Measurements from ENCODE around the gene TASOR2.

Gene TASOR2

DNA sequence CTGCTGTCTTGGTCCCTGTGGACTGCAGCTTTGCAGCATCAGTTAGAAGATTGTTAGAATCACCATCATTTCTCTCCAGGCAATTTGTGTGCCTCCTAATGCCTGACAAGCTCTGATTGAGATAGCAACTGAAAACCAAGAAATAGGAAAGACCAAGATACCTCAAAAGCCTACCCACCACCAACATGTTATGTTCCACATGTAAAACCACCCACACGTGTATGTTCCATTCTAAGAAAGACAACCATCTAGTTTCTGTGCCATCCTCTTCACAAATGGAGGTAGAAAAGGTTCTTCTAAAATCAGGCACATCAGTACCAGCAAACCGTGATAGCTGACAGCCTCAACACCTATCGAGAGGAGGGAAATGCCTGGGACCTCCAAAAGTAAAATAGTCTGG is 46.9 kb downstream of the TASOR2 start:
- Histone ChIP-seq H3K27me3 (ENCODE audit: control insufficient read depth in 1 of 2, insufficient read depth in 2 of 2, low read length in 2 of 2) (no peaks in the 10 kb centered on the region), H3K9me3 (ENCODE audit: low read length) (no peaks in the 10 kb centered on the region), H3K27ac (ENCODE audit: low read depth, low read length) (no peak overlapping the region), H3K36me3 (ENCODE audit: insufficient read depth, low read length) (peaks cover 27% of the 10 kb centered on the region), H3K9ac (ENCODE audit: low read length) (no peak overlapping the region), H3K4me3 (ENCODE audit: low read depth in 1 of 2, low read length in 2 of 2) (no peak overlapping the region), H3K4me1 (ENCODE audit: insufficient read depth, low read length) (no peaks in the 10 kb centered on the region)

DNA sequence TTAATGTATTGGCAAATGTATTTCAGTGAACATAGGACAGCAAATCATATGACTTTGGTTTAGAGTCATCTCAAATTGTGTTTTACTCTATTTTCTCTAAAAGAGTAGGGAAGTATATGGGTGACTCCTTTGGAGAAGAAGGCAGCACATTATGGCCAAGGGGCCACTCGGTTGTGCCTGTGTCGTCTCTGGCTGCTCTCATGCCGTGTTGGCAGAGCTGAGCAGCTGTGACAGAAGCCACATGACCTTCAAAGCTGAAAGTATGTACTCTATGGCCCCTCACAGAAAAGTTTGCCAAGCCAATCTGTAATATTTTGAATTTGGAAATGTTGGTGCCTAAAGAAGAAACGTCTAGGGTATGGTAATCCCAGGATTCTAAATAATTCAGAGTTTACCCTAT is 47.5 kb downstream of the TASOR2 start:
- no peaks in the 10 kb centered on the region for H3K4me1 ChIP-seq (ENCODE audit: insufficient read depth, low read length)
- no peaks in the 10 kb centered on the region for H3K27me3 ChIP-seq (ENCODE audit: control insufficient read depth in 1 of 2, insufficient read depth in 2 of 2, low read length in 2 of 2)
- no peak overlapping the region for H3K4me3 ChIP-seq (ENCODE audit: low read depth in 1 of 2, low read length in 2 of 2)
- H3K9ac ChIP-seq (ENCODE audit: low read length), result no peak overlapping the region
- no peaks in the 10 kb centered on the region for H3K9me3 ChIP-seq (ENCODE audit: low read length)
- H3K27ac ChIP-seq (ENCODE audit: low read depth, low read length), result no peak overlapping the region
- H3K36me3 ChIP-seq (ENCODE audit: insufficient read depth, low read length), result peaks cover 22% of the 10 kb centered on the region
